LNCAP (cell line): ENCODE data around the gene ERC1.

Source experiments
- TF ChIP-seq, protein P1 (sequence below): fragments of 450-650 bp; IDR thresholded peaks from 2 replicates; pipeline ENCODE4 v1.5.1; 2017; ENCODE audit warnings: mild to moderate bottlenecking

The ERC1 gene

DNA sequence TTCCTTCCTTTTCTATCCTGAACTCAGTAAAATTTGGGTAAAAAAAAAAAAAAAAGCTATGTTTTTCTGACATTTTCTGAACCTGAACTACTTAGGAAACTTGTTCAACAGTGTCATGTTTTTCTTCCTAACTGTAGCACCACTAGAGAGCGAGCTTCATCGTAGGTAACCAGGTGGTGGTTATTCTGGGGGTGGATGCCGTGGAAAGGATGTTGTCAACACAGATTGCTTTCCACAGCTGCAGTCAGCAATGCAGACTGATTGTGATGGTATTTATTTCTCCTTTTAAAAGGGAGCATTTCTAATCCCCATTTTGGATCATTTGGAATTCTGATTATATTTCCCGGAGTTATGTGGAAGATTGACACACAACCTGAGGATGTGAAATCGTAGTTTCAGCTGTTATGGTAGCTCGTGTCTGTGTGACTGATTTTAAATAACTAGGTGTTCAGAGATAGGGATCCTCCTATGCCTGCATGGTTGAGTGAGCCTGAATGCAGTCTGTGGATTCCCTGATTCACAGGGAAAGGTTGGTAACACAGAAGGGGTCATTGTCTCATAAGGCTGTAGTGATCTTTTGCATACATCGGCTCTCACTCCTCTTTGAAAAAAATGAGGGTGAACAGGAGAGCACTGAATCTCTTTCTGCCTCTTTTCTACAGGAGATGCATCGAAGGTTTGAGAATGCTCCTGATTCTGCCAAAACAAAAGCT is 113.2 kb downstream of the ERC1 start:
- TF ChIP-seq, protein P1, sequence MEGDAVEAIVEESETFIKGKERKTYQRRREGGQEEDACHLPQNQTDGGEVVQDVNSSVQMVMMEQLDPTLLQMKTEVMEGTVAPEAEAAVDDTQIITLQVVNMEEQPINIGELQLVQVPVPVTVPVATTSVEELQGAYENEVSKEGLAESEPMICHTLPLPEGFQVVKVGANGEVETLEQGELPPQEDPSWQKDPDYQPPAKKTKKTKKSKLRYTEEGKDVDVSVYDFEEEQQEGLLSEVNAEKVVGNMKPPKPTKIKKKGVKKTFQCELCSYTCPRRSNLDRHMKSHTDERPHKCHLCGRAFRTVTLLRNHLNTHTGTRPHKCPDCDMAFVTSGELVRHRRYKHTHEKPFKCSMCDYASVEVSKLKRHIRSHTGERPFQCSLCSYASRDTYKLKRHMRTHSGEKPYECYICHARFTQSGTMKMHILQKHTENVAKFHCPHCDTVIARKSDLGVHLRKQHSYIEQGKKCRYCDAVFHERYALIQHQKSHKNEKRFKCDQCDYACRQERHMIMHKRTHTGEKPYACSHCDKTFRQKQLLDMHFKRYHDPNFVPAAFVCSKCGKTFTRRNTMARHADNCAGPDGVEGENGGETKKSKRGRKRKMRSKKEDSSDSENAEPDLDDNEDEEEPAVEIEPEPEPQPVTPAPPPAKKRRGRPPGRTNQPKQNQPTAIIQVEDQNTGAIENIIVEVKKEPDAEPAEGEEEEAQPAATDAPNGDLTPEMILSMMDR, result no peak

DNA sequence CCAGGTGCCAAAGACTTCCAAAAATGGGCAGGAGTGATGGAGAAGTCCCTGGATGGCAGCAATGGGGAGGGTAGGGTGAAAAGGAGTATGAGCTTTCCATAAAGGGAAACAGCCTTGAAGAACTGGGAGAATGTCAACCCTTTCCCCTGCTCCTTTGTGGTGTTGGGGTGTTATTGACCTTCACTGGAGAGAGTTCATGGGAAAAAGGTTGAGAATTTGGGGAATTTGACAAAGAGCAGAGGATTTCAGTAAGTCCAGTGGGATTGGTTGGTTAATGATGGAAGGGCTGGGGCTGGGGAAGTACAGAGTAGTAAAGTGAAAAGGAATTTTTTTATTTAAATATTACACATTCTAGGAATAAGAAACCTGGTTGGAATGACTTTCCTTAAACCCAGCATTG is 116.6 kb downstream of the ERC1 start:
- TF ChIP-seq, protein P1, result no peak

DNA sequence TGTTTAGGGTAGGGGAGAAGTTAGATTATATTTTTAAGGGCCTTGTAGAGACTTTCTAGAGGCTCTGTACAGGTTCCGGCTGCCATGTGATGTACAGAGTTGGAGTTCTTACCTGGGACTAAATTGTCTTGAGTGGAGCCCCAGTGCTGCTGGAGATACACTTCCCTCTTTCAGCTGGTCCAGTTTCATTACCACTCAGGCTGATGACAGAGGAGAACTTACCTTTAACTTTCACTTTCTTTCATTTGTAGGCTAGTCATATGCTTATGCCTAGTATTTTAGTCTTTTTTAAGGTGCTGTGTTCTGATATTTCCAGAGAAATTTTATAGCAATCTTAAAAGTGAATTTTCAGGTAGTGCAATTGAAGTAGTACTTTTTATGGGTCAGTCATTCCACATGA is 117.3 kb downstream of the ERC1 start:
- TF ChIP-seq, protein P1, result no peak

DNA sequence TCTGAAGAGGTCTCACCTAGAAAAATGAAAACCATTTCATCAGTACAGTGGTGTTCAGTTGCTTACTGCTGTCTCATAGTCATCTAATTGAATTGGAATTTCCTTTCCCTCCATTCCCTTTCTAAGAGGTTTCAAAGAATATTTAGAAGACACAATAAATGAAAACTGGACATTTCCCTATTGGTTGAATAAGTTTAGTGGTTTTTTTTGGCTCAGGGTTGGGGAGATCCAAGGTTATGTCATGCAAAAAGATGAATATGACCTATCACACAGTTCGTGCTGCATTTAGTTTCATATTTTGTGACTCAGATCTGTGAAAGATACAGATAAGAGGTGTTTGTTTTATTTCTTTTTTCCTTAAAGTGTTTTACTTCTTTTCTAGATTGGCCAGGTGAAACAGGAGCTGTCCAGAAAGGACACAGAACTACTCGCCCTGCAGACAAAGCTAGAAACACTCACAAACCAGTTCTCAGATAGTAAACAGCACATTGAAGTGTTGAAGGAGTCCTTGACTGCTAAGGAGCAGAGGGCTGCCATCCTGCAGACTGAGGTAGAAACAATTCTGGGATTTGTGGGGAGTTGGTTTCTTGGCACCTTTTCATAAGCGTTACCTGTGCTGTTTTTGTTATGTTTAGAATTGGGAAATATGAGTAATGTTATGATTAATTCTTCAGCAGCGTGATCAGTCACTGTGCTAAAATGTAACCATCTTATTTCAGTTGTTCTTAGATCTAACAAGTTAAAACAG is 124.6 kb downstream of the ERC1 start:
- TF ChIP-seq, protein P1, result no peak

GRCh38 chr12:1117371-1117770 is 126.3 kb downstream of the ERC1 start:
- TF ChIP-seq, protein P1, result no peak

GRCh38 chr12:1117970-1118563 is 127.0 kb downstream of the ERC1 start:
- TF ChIP-seq, protein P1, result peak; percentile 96

DNA sequence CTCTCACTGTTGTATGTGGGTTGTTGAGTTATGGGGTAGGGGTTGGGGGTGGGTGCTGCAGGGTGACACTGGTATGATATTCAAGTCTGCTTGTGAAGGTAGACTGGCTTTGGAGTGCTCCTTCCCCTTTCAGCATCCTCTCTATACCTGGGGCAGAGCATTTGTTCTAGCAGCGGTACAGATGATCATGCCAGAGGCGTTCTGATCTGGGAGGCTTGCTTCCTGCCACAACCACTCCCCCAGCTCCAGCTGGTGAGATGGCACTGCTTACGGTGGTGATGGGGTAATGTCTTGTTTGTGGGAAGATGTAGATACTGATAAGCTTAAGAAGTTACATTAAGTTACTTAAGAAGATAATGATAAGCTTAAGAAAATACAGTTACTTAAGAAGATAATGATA is 131.8 kb downstream of the ERC1 start:
- TF ChIP-seq, protein P1, result no peak
